ENCODE data around the gene NPNT. TPM values are rescaled to one million over a fixed set of nuclear protein-coding genes. Genes with fewer than 3 reads are reported as not detected.

The NPNT gene
- total RNA-seq, 1 donor from 2014 or later, result 53.9 TPM

GRCh38 chr4:105951198-105951597 is 55.9 kb downstream of the NPNT start:
- Mint-ChIP-seq H3K9me3 (peaks cover 6% of the 10 kb centered on the region), H3K27ac (no peak overlapping the region), H3K4me3 (no peak overlapping the region), H3K36me3 (peaks cover 11% of the 10 kb centered on the region), H3K27me3 (ENCODE audit: low read depth) (no peaks in the 10 kb centered on the region), H3K4me1 (peaks cover 14% of the 10 kb centered on the region)
- DNase-seq (ENCODE audit: low spot score in 2 of 2, unreplicated experiment in 2 of 2), result no peak
- no peak for TF ChIP-seq CTCF (IDR thresholded peaks at IDR 0.05; ENCODE audit: unreplicated experiment)

GRCh38 chr4:105952591-105952990 is 57.3 kb downstream of the NPNT start:
- no peak for DNase-seq (ENCODE audit: low spot score in 2 of 2, unreplicated experiment in 2 of 2)
- Mint-ChIP-seq H3K4me1 (peaks cover 25% of the 10 kb centered on the region), H3K27ac (no peak overlapping the region), H3K4me3 (no peak overlapping the region), H3K27me3 (ENCODE audit: low read depth) (no peaks in the 10 kb centered on the region), H3K36me3 (peaks cover 2% of the 10 kb centered on the region), H3K9me3 (no peaks in the 10 kb centered on the region)
- no peak for TF ChIP-seq CTCF (IDR thresholded peaks at IDR 0.05; ENCODE audit: unreplicated experiment)

DNA sequence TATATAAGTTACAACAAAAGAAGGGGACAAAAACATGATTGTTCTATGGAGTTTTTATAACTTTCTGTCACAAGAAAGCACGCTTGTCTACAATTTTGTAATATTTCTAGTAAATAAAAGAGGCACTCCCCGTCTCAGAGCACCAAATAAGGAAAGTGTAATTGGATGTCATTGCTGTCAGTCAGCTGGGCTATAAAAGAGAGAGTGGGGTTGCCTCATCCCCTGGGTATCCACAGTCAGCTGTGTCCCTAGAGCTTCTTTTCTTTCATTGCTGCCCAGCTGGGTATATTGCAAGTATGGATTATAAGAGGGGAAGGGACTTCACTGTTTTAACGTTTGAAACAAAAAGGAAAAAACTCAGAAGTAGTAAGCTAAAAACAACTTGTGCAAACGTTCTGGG is 61.3 kb downstream of the NPNT start:
- DNase-seq (ENCODE audit: low spot score in 2 of 2, unreplicated experiment in 2 of 2), result no peak
- Mint-ChIP-seq H3K4me3 (no peak overlapping the region), H3K36me3 (peaks cover 5% of the 10 kb centered on the region), H3K9me3 (no peaks in the 10 kb centered on the region), H3K4me1 (peaks cover 20% of the 10 kb centered on the region), H3K27me3 (ENCODE audit: low read depth) (no peaks in the 10 kb centered on the region), H3K27ac (no peak overlapping the region)
- no peak for TF ChIP-seq CTCF (IDR thresholded peaks at IDR 0.05; ENCODE audit: unreplicated experiment)

DNA sequence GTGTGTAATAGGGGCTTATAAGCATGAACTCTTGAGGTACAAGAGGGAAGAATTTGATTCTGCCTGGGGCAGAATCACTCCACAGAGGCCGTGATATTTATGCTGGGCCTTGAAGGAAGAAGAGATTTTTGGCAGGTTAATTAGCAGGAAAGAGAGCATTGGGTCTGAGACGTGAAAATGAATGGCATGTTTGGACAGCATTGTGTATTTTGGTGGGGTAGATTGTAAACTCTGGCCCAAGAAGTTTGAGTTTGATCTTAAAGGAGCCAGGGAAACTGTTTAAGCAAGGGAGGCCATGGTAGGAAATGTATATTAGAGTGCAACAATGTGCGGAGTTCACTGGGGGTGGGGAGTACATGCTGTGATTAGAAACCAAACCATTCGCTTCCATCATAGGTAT is 62.4 kb downstream of the NPNT start:
- no peak for TF ChIP-seq CTCF (IDR thresholded peaks at IDR 0.05; ENCODE audit: unreplicated experiment)
- no peak for DNase-seq (ENCODE audit: low spot score in 2 of 2, unreplicated experiment in 2 of 2)

GRCh38 chr4:105963461-105964400 is 68.5 kb downstream of the NPNT start:
- peaks cover 35% of the 10 kb centered on the region for H3K4me1 Mint-ChIP-seq
- no peak for DNase-seq (ENCODE audit: low spot score in 2 of 2, unreplicated experiment in 2 of 2)
- H3K27ac Mint-ChIP-seq, result no peak overlapping the region
- no peak overlapping the region for H3K4me3 Mint-ChIP-seq
- no peaks in the 10 kb centered on the region for H3K27me3 Mint-ChIP-seq (ENCODE audit: low read depth)
- peaks cover 2% of the 10 kb centered on the region for H3K36me3 Mint-ChIP-seq
- TF ChIP-seq CTCF (IDR thresholded peaks at IDR 0.05; ENCODE audit: unreplicated experiment), result no peak
- no peaks in the 10 kb centered on the region for H3K9me3 Mint-ChIP-seq

More for the DNA sequence above, 62.4 kb downstream of the NPNT start:
- no peak overlapping the region for H3K4me3 Mint-ChIP-seq
- H3K9me3 Mint-ChIP-seq, result no peaks in the 10 kb centered on the region
- H3K27ac Mint-ChIP-seq, result peak overlapping the region; percentile 45
- peaks cover 17% of the 10 kb centered on the region for H3K4me1 Mint-ChIP-seq
- peaks cover 5% of the 10 kb centered on the region for H3K36me3 Mint-ChIP-seq
- no peaks in the 10 kb centered on the region for H3K27me3 Mint-ChIP-seq (ENCODE audit: low read depth)
